Lung (tissue), 12 donors: ENCODE results near the gene PLA2R1. TPM values are rescaled to one million over a fixed set of nuclear protein-coding genes. Genes with fewer than 3 reads are reported as not detected.

Source experiments
- ATAC-seq: fragments of 200-7000 bp; cut with Tn5 transposase; one replicate; pipeline ENCODE4 v1.9.1; 2020; ENCODE audit warnings: moderate number of reproducible peaks; ENCODE audit not compliant: insufficient read depth, low FRiP score
- DNase-seq, 3 donors: peaks; one replicate each; pipeline ENCODE4 v3.0.0-alpha.2; 2013 to 2017
- H3K27ac ChIP-seq, 2 donors: one replicate each; pipeline ENCODE4 v1.5.1; 2013; ENCODE audit warnings: mild to moderate bottlenecking in 2 of 2, moderate library complexity in 2 of 2, control low read depth in 1 of 2, inconsistent platforms in 1 of 2, low read depth in 1 of 2, low read length in 1 of 2
- H3K27me3 ChIP-seq, 3 donors: one replicate each; pipeline ENCODE4 v1.5.1; 2013; ENCODE audit warnings: low read length in 2 of 3; ENCODE audit not compliant: control insufficient read depth in 3 of 3, insufficient read depth in 3 of 3
- H3K36me3 ChIP-seq, 4 donors: one replicate each; pipeline ENCODE4 v1.5.1; 2013; ENCODE audit warnings: low read length in 4 of 4, mild to moderate bottlenecking in 1 of 4, moderate library complexity in 1 of 4; ENCODE audit not compliant: control insufficient read depth in 4 of 4, insufficient read depth in 4 of 4
- H3K4me1 ChIP-seq, 5 donors: one replicate each; pipeline ENCODE4 v1.5.1; 2013; ENCODE audit warnings: low read length in 5 of 5, mild to moderate bottlenecking in 2 of 5, moderate library complexity in 1 of 5; ENCODE audit not compliant: control insufficient read depth in 5 of 5, insufficient read depth in 5 of 5
- H3K4me3 ChIP-seq: one replicate; pipeline ENCODE4 v1.5.1; 2013; ENCODE audit warnings: mild to moderate bottlenecking, control low read depth, moderate library complexity
- H3K9ac ChIP-seq, 2 donors: one replicate each; pipeline ENCODE4 v1.5.1; 2013; ENCODE audit warnings: low read length in 2 of 2, control low read depth in 1 of 2; ENCODE audit not compliant: insufficient read depth in 1 of 2
- H3K9me3 ChIP-seq, 4 donors: one replicate each; pipeline ENCODE4 v1.5.1; 2013; ENCODE audit warnings: low read length in 3 of 4, mild to moderate bottlenecking in 1 of 4, moderate library complexity in 1 of 4; ENCODE audit not compliant: control insufficient read depth in 4 of 4, insufficient read depth in 3 of 4
- CTCF ChIP-seq: IDR thresholded peaks from 2 replicates; pipeline ENCODE4 v1.5.1; 2012; ENCODE audit warnings: mild to moderate bottlenecking; ENCODE audit errors: control extremely low read depth, extremely low read depth
- WGBS, 2 donors: extraction: QIAGEN DNeasy Blood & Tissue Kit; methylation state at CpG; one replicate each; pipeline ENCODE4 v1.1.7; 2013; 5-methylcytosine and 5-hydroxymethylcytosine counted together
- polyA plus RNA-seq, 2 donors: library from polyadenylated mRNA; stranded (reverse); fragments of 200-250 nt; gene quantifications; one replicate each; pipeline ENCODE4 v1.2.1, GENCODE V29; 2013
- total RNA-seq, 2 donors: library from RNA; depleted of rRNA in 1 of 2; stranded (reverse); fragments of >200 nt in 1 of 2; gene quantifications; one replicate each; pipeline ENCODE4 v1.2.1, GENCODE V29; 2014 to 2021
- donor health status: control.
- donor health status: control.
- donor health status: Bipolar disorder and iron deficiency.
- donor health status: healthy.
- donor health status: DM: yes; HTN: yes; CAD: no.

PLA2R1 gene
- total and polyA plus RNA-seq, 4 donors, result 0.79 to 13.5 (median 2.3) TPM

- Histone ChIP-seq H3K27me3 (no peaks in the 10 kb centered on the region), H3K36me3 (no peaks in the 10 kb centered on the region), H3K9me3 (peaks cover 0 to 8% (median 3%) of the 10 kb centered on the region in 4 donors), H3K4me3 (no peak overlapping the region), H3K27ac (no peak overlapping the region), H3K9ac (no peak overlapping the region), H3K4me1 (no peaks in the 10 kb centered on the region)
- no peak for DNase-seq
- WGBS, 2 donors, result 90 to 100% methylated on average over 1 of the region's 1 CpG
- TF ChIP-seq CTCF, result no peak
- ATAC-seq, result no peak
Observed at GRCh38 chr2:160097326-160097725, 34.9 kb upstream of the PLA2R1 start.

DNA sequence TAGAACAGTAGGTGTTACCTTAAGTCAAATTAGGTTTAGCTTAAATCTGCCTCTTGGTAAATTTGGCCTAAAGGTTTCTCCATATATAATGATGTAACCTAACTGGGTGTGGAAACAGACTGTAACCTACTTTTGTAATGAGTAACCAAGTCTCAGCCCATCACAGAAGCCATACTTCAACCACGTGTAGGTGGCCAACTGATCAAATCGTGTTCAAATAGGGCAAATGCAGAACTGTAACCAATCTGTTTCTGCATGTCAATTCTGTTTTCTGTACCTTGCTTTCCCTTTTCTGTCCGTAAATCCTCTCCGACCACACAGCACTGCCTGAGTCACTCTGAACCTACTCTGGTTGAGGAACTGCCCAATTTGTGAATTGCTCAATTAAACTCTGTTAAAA, 34.0 kb upstream of the PLA2R1 start:
- Histone ChIP-seq H3K27me3 (no peaks in the 10 kb centered on the region), H3K9ac (no peak overlapping the region), H3K4me1 (no peaks in the 10 kb centered on the region), H3K27ac (no peak overlapping the region), H3K9me3 (peaks cover 0 to 8% (median 3%) of the 10 kb centered on the region in 4 donors), H3K36me3 (no peaks in the 10 kb centered on the region), H3K4me3 (no peak overlapping the region)
- ATAC-seq (peak; percentile 36), DNase-seq (no peak)
- WGBS, 2 donors, result 73 to 77% methylated on average over 4 of the region's 4 CpGs
- TF ChIP-seq CTCF, result no peak

GRCh38 chr2:160092445-160092844, 30.0 kb upstream of the PLA2R1 start:
- no peaks in the 10 kb centered on the region for H3K4me1 ChIP-seq
- H3K9ac ChIP-seq, result no peak overlapping the region
- 90 to 95% methylated on average over 4 of the region's 4 CpGs for WGBS, 2 donors
- ATAC-seq (no peak), DNase-seq (no peak)
- peaks cover 0 to 24% (median 20%) of the 10 kb centered on the region in 4 donors for H3K9me3 ChIP-seq
- no peak for TF ChIP-seq CTCF
- H3K27me3 ChIP-seq, result no peaks in the 10 kb centered on the region
- H3K36me3 ChIP-seq, result no peaks in the 10 kb centered on the region
- no peak overlapping the region for H3K27ac ChIP-seq
- no peak overlapping the region for H3K4me3 ChIP-seq

GRCh38 chr2:160091381-160091780, 29.0 kb upstream of the PLA2R1 start:
- TF ChIP-seq CTCF, result no peak
- Histone ChIP-seq H3K9me3 (peaks cover 0 to 32% (median 25%) of the 10 kb centered on the region in 4 donors), H3K4me3 (no peak overlapping the region), H3K9ac (no peak overlapping the region), H3K4me1 (no peaks in the 10 kb centered on the region), H3K27ac (no peak overlapping the region), H3K27me3 (no peaks in the 10 kb centered on the region), H3K36me3 (no peaks in the 10 kb centered on the region)
- DNase-seq (no peak), ATAC-seq (no peak)
